D341Med (cell line): ENCODE results near the gene ASCL2.

Source experiments
- DNase-seq: peaks from one replicate; pipeline ENCODE4 v3.0.0; 2012; ENCODE audit warnings: low spot score

Gene ASCL2

GRCh38 chr11:2233693-2234455, 36.5 kb downstream of the ASCL2 start:
- no peak for DNase-seq

DNA sequence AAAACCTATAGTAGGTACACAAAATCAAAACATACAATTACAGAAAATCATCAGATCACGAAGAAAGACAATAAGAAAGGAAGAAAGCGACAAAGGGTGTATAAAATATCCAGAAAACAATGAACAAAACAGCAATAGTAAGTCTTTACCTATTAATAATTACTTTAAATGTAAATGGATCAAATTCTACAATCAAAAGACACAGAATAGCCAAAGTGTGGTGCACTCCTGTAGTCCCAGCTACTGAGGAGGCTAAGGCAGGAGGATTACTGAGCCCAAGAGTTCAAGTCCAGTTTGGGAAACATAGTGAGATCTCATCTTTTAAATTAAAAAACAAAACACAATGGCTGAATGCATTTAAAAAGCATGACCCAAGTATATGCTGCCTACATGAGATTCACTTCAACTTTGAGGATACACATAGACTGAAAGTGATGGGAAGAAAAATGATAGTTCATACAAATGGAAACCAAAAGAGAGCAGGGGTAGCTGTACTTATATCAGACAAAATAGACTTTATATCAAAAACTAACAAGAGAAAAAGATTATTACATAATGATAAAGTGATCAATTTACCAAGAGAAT, 40.6 kb downstream of the ASCL2 start:
- DNase-seq: no peak

DNA sequence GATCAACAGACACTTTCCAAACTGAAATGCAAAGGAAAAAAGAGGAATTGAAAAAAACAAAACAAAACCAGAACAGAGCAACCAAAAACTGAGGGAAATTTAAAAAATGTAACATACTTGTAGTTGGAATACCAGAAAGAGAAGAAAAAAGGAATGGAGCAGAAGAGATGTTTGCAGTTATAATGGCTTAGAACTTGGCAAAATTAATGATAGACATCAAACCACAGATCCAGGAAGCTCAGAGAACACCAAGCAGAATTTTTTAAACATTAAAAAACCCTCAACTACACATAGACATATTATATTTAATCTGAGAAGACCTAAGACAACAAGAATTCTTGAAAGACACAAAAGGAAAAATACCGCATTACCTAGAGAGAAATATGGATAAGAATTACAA, 46.1 kb downstream of the ASCL2 start:
- DNase-seq: no peak

- DNase-seq: no peak
Observed at GRCh38 chr11:2223153-2223794, 47.1 kb downstream of the ASCL2 start.

- DNase-seq: no peak
Observed at GRCh38 chr11:2222451-2222850, 47.9 kb downstream of the ASCL2 start.

DNA sequence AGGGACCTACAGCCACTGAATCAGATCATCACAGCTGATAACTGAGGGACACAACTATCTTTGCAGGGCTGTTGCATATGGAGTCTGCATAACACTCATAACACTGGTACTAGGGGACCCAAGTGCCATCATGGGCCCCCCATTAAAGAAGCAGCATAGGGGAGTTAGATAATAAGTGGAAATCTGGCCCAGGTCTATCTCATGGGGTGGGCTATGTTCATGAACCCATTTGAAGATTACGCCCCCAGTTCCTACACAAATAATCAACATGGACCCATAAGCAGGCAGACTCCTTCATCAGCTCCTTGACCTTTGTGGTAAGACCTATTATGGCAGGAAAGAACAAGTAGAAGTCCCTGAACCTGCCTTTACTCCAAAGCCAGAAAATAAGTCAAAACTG, 48.8 kb downstream of the ASCL2 start:
- no peak for DNase-seq

- no peak for DNase-seq
Observed at GRCh38 chr11:2221024-2221423, 49.4 kb downstream of the ASCL2 start.

DNA sequence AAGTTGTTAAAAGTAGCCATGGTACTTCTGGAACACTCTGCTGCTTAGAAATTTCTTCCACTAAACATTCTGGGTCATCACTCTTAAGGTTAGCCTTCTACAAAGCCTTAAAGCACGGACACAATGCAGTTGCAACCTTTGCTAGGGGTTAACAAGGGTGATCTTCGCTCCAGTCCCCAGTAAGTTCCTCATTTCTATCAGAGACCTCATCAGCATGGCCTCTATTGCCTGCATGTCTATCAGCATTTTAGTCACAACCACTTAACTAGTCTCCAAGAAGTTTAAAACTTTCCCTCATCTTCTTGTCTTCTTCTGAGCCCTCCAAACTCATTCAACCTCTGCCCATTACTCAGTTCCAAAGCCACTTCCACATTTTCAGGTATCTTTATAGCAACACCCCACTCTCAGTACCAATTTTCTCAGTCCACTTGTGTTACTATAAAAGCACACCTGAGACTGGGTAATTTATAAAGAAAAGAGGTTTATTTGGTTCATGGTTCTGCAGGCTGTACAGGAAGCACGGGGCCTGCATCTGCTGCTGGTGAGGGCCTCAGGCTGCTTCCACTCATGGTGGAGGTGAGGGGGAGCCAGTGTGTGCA, 50.1 kb downstream of the ASCL2 start:
- DNase-seq: no peak

DNA sequence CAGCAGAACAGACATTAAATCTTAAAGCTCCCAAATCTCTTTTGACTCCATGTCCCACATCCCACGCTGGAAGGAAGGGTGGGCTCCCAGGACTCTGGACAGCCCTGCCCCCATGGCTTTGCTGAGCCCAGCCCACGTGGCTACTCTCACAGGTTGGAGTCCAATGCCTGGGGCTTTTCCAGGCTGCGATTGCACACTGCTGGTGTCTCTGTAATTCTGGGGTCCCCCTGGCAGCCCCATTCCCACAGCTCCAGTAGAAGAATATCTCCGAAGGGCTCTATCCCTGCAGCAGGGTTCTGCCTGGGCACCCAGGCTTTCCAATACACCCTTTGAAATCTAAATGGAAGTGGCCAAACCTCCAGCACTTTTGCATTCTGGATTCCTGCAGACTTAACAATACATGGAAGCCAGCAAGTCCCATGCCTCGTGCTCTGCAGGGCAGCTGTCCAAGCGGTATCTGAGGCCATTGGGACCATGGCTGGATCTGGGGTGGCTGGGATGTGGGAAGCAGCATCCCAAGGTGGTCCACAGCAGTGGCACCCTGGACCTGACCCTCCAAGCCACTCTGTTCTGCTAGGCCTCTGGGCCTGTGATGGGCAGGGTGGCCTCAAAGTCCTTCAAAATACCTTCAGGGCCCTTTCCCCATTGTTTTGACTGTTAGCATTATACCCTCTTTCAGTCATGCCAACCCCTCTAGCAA, 50.9 kb downstream of the ASCL2 start:
- DNase-seq: no peak
